DMS79 treated with DMSO at 0.1 percent for 48 hours (cell line): ENCODE results near the gene GAA.
"Not testable (repeated sequence)": the region's sequence is repeated elsewhere in the genome, so short reads cannot be mapped to it uniquely, and the experiment has no call there.

Source experiments
- DNase-seq: peaks from one replicate; lab custom pipeline; 2025; lab: John Stamatoyannopoulos, UW

The GAA gene

DNA sequence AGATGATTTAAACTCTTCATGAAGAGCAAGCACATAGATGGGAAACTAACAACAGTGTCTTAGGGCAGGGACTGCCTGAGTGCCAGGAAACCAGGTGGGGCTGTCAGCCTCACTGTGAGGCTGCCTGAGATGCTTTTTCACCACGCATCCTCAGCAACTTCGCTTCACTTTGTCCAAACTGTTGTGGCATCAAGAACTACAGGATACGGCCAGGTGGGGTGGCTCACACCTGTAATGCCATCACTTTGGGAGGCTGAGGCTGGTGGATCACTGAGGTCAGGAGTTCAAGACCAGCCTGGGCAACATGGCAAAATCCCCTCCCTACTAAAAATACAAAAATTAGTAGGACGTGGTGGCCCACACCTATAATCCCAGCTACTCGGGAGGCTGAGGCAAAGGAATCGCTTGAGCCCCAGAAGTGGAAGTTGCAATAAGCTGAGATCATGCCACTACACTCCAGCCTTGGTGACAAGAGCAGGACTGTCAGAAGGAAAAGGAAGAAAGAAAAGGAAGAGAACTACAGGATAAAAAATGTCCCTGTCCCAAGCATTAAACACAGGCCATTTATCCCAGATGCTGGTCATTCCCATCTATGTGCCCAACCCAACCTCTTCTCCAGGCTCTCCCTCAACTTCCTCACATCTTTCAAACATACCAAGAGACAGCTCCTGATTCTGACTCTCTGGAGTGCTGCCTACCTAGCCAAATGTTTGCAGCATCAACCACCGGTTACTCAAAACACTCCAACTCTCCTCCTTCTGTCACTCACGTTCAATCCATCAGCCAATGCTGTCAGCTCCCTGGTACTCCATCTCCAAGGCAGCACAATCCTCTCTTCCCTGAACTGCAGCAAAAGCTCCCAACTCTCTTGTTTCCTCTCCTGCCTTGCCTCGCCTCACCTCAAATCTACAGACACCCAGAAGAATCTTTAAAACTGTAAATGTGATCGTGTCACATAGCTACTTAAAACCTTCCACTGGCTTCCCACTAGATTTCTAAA, 44.0 kb downstream of the GAA start:
- DNase-seq = no peak

DNA sequence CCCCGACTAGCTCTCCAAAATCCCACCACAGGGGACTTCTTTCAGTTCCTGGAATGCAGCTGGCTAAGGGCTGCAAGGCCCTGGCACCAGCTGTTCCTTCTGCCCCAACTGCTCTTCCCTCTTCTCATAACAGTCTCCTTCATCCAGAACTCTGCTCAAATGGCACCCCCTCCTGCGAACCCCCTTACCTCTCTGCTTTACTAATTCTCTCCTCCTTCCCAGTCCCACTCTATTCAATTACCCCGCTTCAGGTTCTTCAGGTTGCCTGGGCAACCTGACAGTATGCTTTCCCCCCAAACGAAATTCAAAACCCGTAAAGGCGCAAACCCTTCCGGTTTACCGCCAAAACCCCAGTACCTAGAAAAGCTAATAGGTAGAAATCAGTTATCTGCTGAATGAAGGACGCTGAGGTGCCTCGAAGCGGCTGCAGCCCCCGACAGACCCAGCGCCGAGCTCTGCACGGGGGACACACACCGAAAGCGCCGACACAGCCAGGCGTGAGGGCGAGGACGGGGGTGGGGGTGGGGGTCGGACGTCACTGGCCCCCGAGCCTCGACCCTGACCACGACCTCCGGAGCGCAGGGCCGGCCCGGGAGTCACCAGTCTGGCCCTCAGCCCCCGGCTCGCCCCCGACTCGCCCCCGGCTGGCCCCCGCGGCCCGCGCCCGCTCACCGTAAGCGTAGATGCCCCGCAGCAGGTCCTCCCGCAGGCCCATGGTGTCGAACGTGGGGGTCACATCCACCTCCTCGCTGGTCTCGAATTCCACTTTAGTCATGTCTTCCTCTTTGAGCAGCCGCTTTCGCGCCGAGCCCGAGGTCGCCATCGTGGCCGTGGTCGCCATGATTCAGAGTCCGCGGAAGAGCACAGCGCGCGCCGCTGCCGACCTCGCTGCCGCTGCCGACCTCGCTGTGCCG, 45.0 kb downstream of the GAA start:
- peak; percentile 1 for DNase-seq

DNA sequence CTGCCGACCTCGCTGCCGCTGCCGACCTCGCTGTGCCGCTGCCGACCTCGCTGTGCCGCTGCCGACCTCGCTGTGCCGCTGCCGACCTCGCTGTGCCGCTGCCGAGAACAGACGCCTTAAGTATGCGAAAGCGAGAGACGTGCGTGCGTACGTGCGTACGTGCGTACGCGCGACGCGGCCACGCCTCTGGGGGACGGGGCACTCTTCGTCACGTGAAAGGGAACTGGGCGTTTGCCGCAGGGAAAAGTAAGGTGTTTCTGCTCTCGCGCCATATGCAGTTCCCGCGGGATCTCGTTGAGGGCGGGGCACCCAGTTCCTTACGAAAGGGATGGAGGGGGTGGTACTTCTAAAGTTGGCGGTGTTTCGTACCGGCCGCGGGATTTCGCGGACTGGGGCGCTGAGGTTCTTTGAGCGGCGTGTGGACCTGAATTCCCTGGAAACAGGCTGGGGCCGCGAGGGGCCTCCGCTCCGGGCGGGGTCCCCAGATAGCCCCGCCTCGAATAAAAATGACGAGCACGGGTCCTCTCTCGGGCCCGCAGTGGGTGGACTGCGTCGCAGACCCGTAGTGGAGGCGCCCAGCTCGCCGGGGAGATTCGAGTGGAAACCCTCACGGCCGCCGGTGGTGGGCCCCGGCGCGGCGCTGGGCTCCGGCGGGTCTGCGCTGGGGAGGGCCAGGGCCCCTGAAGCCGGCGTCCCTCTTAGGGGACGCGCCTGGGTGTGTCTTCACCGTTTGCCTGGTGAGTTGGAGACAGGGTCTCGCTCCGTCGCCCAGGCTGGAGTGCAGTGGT, 45.8 kb downstream of the GAA start, which contains the start of gene EIF4A3:
TSS of gene EIF4A3 (minus strand) at position 94 of the 788 bp plus-strand sequence. CDS start 167 bp downstream, outside the sequence.
- DNase-seq = peak; percentile 81

DNA sequence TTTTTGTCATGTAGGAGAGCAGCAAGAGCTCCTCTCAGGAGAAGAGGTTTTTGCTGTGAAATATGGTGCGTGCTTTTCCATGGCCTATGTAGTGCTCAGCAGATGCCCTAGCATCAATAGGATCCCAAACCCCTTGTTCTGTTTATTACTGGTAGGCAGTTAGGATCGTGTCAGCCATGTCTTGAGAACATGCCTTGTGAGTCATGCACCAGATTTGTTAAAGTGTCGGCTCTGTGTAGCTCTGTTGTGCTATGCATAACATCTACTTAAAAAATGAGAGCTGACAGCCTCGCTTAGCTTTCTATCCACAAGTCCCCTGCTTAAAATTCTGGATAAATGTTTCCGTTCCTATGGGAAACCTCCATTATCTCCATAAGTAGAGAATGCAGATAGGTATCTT, 50.0 kb downstream of the GAA start:
- no peak for DNase-seq

DNA sequence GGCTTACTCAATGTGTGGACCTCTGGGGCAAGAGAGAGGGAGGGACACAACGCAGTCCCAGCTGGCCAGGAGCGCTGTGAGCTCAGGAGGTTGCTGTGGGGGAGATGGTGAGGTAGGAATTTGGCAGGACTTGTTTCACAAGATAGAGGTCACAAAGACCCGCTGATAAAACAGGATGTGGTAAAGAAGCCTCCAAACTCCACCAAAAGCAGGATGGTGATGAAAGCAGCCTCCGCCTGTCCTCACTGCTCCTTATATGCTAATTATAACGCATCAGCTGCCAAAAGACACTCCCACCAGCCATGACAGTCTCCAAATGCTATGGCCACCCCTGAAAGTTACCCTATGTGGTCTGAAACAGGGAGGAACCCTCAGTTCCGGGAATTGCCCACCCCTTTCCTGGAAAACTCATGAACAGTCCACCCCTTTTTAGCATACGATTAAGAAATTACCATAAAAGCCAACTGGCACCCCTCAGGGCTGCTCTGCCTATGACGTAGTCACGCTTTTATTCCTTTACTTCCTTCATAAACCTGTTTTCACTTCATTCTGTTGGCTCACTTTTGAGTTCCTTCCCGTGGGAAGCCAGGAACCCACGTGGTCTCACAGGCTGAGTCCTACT, 50.8 kb downstream of the GAA start:
- no peak for DNase-seq

DNA sequence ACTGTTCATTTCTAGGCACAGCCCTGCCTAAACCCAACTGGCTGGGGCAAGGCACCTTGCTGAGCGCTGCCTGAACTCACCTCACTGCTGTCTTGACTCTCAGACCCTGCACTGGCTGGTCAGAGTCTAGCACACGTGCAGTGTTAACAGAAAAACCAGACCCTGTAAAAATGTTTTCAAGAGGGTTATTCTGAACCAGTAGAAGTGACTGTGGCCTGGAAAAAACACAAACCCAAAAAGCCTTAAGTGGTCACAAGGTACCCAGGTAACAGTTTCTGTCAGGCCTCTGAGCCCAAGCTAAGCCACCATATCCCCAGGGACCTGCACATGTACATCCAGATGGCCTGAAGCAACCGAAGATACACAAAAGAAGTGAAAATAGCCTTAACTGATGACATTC, 51.6 kb downstream of the GAA start:
- no peak for DNase-seq

DNA sequence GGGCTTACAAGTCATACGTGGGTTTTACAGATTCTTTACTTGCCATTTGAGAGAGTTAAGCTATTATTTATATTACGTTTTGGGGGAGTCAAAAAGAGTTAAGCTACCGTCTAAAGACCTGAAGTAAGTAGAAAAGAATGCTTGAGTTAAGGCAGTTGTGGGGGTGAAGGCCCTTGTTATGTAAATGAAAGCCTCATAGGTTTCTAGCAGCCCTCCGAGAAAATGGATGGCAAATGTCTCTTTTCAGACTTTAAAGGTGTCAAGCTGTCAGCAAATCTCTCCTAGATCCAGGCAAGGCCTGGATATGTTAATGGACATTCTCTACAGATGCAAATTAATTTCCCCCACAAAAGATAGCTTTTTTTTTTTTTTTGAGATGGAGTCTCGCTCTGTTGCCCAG, 52.8 kb downstream of the GAA start:
- no peak for DNase-seq

DNA sequence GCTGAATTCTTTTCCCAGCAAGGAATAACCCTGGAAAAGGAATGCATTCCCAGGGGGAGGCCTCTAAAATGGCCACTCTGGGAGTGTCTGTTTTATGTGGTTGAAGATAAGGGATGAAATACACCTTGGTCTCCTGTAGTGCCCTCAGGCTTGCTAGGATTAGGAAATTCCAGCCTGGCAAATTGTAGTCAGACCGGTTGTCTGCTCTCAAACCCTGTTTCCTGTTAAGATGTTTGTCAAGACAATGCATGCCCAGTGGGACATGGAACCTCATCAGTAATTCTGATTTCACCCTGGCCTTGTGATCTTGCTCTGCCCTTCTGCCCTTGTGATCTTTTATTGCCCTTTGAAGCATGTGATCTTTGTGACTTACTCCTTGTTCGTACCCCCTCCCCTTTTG, 54.2 kb downstream of the GAA start:
- DNase-seq = not testable (repeated sequence)

DNA sequence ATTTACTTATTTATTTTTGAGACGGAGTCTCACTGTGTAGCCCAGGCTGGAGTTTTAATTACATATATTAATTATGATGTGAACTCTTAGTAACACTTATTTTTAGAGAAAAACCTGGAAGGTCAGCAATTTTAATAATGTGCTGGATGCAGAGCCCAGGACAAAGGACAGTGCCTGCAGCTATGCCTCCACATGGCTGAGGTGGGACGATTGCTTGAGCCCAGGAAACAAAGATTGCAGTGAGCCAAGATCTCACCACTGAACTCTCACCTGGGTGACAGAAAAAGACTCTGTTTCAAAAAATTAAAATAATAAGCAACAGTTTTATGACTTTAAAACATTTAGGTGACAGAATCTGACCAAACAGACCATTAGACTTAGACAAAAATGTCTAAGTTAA, 57.5 kb downstream of the GAA start:
- DNase-seq = no peak

DNA sequence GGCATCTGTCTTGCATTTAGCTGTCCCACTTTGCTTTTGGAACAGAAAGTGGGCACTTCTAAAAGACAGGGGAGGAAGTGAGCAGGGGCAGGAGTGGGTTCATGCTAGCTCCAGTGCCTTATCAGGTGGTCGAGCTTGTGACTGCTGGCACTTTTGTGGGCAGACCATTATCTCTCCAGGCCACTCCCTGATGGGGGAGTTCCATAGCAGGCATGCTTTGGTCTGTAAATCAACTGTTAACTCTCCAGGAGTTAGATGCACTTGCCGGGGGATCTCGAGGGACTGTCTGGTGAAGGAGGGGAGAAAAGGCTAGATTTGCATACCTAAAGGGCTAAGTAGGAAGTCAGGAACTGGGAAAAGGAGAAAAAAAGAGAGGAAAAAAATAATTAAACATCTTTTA, 59.2 kb downstream of the GAA start:
- DNase-seq = no peak

DNA sequence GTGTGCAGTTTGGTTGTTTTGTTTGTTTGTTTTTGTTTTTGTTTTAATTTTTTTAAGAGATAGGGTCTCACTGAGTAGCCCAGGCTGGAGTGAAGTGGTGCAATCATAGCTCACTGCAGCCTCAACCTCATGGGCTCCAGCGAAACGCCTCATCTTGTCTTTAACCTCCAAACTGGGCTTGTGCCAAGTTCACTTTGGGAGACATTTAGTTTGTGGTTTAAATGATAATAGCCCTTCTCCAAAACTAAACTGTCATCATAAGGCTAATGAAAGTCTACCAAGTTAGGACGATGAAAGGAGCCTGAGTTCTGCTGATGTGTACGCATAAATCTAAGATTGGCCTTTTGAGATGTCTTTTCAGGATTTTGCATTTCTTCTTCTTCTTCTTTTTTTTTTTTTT, 62.0 kb downstream of the GAA start:
- DNase-seq = no peak

DNA sequence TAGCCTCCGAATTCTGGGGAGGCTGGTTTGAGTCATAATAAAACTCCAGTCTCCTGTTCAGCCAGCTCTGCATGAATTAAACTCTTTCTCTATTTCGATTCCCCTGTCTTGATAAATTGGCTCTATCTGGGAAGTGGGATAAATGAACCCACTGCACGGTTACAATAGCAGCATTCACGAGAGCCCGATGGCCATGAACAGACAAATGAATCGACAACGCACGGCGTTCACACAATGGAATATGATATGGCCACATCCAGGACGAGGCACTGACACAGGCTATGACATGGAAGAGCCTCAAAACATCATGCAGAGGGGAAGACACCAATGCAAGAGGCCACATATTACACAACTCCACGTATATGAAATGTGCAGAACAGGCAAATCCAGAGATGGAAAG, 62.8 kb downstream of the GAA start:
- DNase-seq = no peak

DNA sequence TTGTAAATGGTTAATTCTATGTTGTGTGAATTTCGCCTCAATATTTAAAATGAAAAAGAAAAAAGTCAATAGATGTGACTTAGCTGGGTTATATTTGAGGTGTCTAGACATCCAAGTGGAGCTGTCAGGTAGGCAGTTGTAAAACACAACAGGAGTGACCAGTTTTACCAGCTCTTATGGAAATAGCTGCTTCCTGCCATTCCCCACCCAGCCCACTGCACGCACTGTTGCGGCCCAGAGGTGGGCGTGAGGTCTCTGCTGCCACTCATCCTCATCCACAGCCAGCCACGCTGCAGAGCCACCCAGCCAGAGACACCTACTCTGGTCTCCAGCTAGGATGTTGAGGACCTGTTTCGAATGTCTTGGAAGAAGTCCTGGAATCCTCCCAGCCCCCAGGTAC, 65.1 kb downstream of the GAA start:
- DNase-seq = no peak

DNA sequence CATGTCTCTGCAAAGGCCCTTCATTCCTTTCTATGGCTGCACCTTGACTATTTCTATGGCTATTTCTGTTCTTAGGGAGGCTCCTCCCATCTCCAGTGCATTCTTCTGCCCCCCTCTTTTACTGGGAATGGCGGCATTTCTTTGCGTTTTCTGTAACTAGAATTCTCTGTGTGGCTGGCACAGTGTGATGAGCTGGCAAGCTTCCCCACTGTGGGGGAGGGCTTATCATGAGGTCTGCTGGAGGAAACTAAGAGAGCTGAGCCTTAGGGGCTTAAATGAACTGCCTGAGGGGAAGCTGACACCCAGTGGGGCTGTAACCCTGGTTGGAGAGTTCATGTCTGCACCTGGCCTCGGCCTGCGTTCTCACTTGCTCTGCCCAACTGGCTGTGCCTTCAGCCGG, 67.0 kb downstream of the GAA start:
- DNase-seq = no peak

DNA sequence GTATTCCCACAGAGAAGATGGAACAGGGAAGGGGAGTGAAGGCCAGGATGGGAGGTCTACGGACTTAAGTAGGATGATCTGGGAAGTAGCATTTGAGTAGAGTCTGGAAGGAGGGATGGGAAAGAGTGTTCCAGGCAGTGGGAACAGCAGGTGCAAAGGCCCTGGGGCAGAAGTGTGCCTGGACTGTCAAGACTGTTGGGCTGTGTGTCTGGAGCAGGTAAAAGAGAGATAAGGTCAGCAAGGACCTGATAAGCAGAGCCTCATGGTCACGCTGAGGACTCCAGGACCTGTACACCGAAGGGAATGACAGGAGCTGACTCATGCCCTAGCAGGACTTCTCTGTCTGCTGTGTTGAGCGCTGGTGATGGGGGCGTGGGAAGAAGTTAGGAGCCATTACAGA, 67.7 kb downstream of the GAA start:
- DNase-seq = no peak
